ENCODE data around the gene MACROD2.

GRCh38 chr20:14493408-14493807 is 498.1 kb downstream of the MACROD2 start:
- TF ChIP-seq CTCF (conservative IDR thresholded peaks at IDR 0.05 in 1 of 2, IDR thresholded peaks at IDR 0.05 in 1 of 2; ENCODE audit: extremely low read depth in 1 of 2, insufficient read depth in 1 of 2, low read depth in 1 of 2, low read length in 2 of 2) (no peak), EZH2 (IDR thresholded peaks at IDR 0.05; ENCODE audit: borderline replicate concordance, low read length) (no peak)

All from mammary epithelial cell (primary cell).